Heart left ventricle (tissue), 13 donors: ENCODE results near the gene ITSN1.

ENCODE experiments used
- CTCF ChIP-seq, 12 donors: fragments of 200-600 bp; sonication (generic) in 4 of 12; IDR thresholded peaks; one replicate each; pipeline versions ENCODE4 v1.5.0 to v1.8.0; 2018 to 2022; ENCODE audit warnings: antibody characterized with exemption in 12 of 12, mild to moderate bottlenecking in 5 of 12
- POLR2A ChIP-seq, 2 donors: fragments of 450-650 bp; IDR thresholded peaks; one replicate each; pipeline ENCODE4 v1.6.1; 2017; ENCODE audit warnings: antibody characterized with exemption in 2 of 2, mild to moderate bottlenecking in 2 of 2, moderate library complexity in 2 of 2
- donor health status: ischemic (EF 13 %, LVEDD 7.1; RV severe dilation, severe dysfunction).
- donor health status: DM: no; HTN: yes; CAD: no.
- donor health status: DM: no; HTN: no; CAD: no.
- donor health status: ischemic (EF 25% LVEDD 6.9; RV normal size, moderate dysfunction).
- donor health status: ischemic (EF 25% LVEDD 5.7; RV mildly dilated, moderate dysfunction).
- donor health status: ischemic (EF 35%, LVEDD 5.7; RV mildly dilated, moderate dysfunction).
- donor health status: nonischemic (EF 11% LVEDD 7.7; RV severe dilation, severe dysfunction).
- donor health status: DM: yes; HTN: yes; CAD: no.
- donor health status: PGD.
- donor health status: ischemic (EF 29% LVEDD 5.4; RV normal size, mild dysfunction).
- donor health status: nonischemic (EF 23%, LVEDD 6.1; RV moderate dilation, normal function).

- TF ChIP-seq POLR2A (IDR thresholded peaks at IDR 0.05) (no peak), CTCF (IDR thresholded peaks at IDR 0.05) (no peak)
Observed at GRCh38 chr21:33781121-33781520, 138.8 kb downstream of the ITSN1 start.
